Body of pancreas (tissue), 4 donors: ENCODE data around the gene ARL2BP. TPM values are rescaled to one million over a fixed set of nuclear protein-coding genes. Genes with fewer than 3 reads are reported as not detected.

ENCODE experiments used
- ATAC-seq: fragments of 150-250 bp; one replicate; pipeline ENCODE4 v1.9.1; 2016
- DNase-seq, 4 donors: peaks; one replicate each; pipeline ENCODE4 v3.0.0-alpha.2; 2019
- H3K27ac ChIP-seq, 4 donors: fragments of 200-600 bp; sonication (generic); 1 replicate in 3 of 4; 2 replicates in 1 of 4; pipeline versions ENCODE4 v1.5.1 to v1.6.1; 2016 to 2019; ENCODE audit warnings: mild to moderate bottlenecking in 1 of 4, mixed read lengths in 1 of 4, moderate library complexity in 1 of 4
- H3K27me3 ChIP-seq, 2 donors: fragments of 200-600 bp; sonication (generic); one replicate each; pipeline ENCODE4 v1.6.0; 2016; ENCODE audit warnings: mild to moderate bottlenecking in 1 of 2
- H3K36me3 ChIP-seq, 2 donors: fragments of 200-600 bp; sonication (generic); replicated peaks in 1 of 2; 2 replicates each; pipeline ENCODE4 v1.5.1; 2016; ENCODE audit warnings: low read depth in 2 of 2; ENCODE audit not compliant: insufficient read depth in 1 of 2
- H3K4me1 ChIP-seq: fragments of 200-600 bp; sonication (generic); one replicate; pipeline ENCODE4 v1.6.0; 2016
- H3K4me3 ChIP-seq, 2 donors: fragments of 200-600 bp; sonication (generic); 1 replicate in 1 of 2; 2 replicates in 1 of 2; pipeline ENCODE4 v1.5.1; 2016 to 2019
- H3K9me3 ChIP-seq, 3 donors: fragments of 200-600 bp; sonication (generic); 1 replicate in 2 of 3; 2 replicates in 1 of 3; pipeline ENCODE4 v1.5.1; 2016
- CTCF ChIP-seq, 7 experiments: fragments of 450-650 bp in 4 of 7; fragments of 200-600 bp in 3 of 7; sonication (generic) in 3 of 7; IDR thresholded peaks; one replicate each; pipeline ENCODE4 v1.5.1; 2016 to 2019; ENCODE audit warnings: antibody characterized with exemption in 7 of 7
- POLR2A ChIP-seq, 3 donors: fragments of 450-650 bp; IDR thresholded peaks; one replicate each; pipeline ENCODE4 v1.6.1; 2016; ENCODE audit warnings: antibody characterized with exemption in 3 of 3, mild to moderate bottlenecking in 2 of 3
- WGBS, 2 donors: methylation state at CpG; one replicate each; pipeline ENCODE4 v1.1.5; 2017; 5-methylcytosine and 5-hydroxymethylcytosine counted together
- intact Hi-C: fragments of 100-400 bp; cut with DNase I; formaldehyde crosslinking; loops from one replicate; pipeline ENCODE4 v1.15.1; 2023
- total RNA-seq, 2 donors: library from RNA; depleted of rRNA; stranded (reverse); fragments of >200 nt; gene quantifications; one replicate each; pipeline ENCODE4 v1.1.0, GENCODE V29; 2016

The ARL2BP gene
- total RNA-seq, 2 donors from 2014 or later: 15.8 to 21.5 TPM

GRCh38 chr16:57278494-57278893 is 33.4 kb downstream of the ARL2BP start:
- Histone ChIP-seq H3K36me3 (no peaks in the 10 kb centered on the region), H3K4me3 (no peak overlapping the region), H3K9me3 (no peaks in the 10 kb centered on the region), H3K4me1 (peaks cover 79% of the 10 kb centered on the region), H3K27ac (peak overlapping the region in 1 of 4 donors; percentile 66), H3K27me3 (no peaks in the 10 kb centered on the region)
- intact Hi-C loops: no loop called here
- no peak for TF ChIP-seq POLR2A (IDR thresholded peaks at IDR 0.05)
- no peak for TF ChIP-seq CTCF (IDR thresholded peaks at IDR 0.05)
- no peak for DNase-seq
- WGBS, 2 donors: 51 to 80% methylated on average over 4 of the region's 4 CpGs
- ATAC-seq: no peak

DNA sequence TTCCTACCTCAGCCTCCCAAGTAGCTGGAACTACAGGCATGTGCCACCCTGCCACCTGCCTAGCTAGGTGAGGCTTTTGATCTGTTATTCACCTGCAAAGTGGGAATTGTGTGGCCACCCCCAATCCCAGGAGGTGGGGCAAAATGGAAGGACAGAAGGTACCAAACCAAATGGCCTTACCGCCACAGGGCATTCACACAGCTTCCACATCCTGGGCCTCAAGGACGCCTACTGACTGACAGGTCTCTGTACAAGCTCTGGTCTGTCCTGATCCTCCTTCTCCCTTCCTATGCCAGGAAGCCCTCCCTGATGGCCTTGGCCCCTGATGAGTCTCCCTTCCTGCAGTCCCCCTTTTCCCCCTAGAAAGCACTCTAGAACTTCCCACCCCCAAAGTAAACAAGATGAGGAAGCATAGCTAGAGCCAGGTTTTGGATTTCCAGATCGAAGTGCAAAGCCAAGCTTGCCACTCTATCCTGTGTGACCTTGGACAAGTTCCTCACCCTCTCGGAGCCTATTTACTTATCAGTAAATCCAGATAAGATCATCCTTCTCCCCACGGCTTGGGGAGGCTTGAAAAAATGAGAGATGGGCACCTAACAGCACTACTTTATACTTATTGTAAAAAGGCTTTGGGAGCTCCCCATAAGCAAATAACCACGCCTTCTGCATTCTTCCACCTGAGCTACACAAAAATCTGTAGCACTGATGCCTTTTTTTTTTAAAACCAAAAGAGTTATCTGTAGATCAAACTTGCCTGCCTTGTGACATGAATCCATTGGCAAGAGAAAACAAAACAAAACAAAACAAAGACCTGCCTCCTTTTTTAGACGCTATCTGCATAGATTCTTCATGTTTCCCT is 35.0 kb downstream of the ARL2BP start:
- ATAC-seq (no peak), DNase-seq (peak in 2 of 4 donors; percentile 57)
- TF ChIP-seq CTCF (IDR thresholded peaks at IDR 0.05): no peak
- no peak for TF ChIP-seq POLR2A (IDR thresholded peaks at IDR 0.05)
- H3K4me3 ChIP-seq: no peak overlapping the region
- WGBS, 2 donors: 30 to 33% methylated on average over 7 of the region's 7 CpGs
- H3K27me3 ChIP-seq: no peaks in the 10 kb centered on the region
- H3K9me3 ChIP-seq: no peaks in the 10 kb centered on the region
- peak overlapping the region in 3 of 4 donors; percentile 28 to 66 (median 56) for H3K27ac ChIP-seq
- intact Hi-C loops: no loop called here
- H3K36me3 ChIP-seq: no peaks in the 10 kb centered on the region
- H3K4me1 ChIP-seq: peaks cover 76% of the 10 kb centered on the region

DNA sequence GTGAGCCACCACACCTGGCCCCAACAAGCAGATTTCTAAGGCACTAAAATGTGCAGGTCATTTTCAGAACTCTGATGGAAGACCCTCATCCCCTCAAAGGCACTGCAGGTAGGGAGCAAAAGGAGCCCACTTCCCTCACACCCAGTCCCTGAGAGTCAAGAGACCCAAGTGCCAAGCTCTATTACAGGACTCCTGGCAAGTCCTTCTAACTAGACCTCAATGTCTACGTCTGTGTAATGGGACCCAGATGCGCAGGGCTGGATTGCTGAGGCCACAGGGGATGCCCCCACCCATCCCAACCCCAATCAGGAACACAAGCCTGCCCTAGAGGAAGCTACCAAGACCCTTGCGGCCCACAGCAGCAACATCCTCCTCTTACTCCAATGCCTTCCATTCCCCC is 36.7 kb downstream of the ARL2BP start:
- TF ChIP-seq CTCF (IDR thresholded peaks at IDR 0.05) (no peak), POLR2A (IDR thresholded peaks at IDR 0.05) (no peak)
- no peaks in the 10 kb centered on the region for H3K9me3 ChIP-seq
- H3K36me3 ChIP-seq: no peaks in the 10 kb centered on the region
- intact Hi-C loops: no loop called here
- DNase-seq (no peak), ATAC-seq (no peak)
- H3K27ac ChIP-seq: peak overlapping the region in 3 of 4 donors; percentile 33 to 84 (median 83)
- H3K4me3 ChIP-seq: no peak overlapping the region
- H3K27me3 ChIP-seq: no peaks in the 10 kb centered on the region
- 96 to 100% methylated on average over 3 of the region's 3 CpGs for WGBS, 2 donors
- peaks cover 65% of the 10 kb centered on the region for H3K4me1 ChIP-seq

DNA sequence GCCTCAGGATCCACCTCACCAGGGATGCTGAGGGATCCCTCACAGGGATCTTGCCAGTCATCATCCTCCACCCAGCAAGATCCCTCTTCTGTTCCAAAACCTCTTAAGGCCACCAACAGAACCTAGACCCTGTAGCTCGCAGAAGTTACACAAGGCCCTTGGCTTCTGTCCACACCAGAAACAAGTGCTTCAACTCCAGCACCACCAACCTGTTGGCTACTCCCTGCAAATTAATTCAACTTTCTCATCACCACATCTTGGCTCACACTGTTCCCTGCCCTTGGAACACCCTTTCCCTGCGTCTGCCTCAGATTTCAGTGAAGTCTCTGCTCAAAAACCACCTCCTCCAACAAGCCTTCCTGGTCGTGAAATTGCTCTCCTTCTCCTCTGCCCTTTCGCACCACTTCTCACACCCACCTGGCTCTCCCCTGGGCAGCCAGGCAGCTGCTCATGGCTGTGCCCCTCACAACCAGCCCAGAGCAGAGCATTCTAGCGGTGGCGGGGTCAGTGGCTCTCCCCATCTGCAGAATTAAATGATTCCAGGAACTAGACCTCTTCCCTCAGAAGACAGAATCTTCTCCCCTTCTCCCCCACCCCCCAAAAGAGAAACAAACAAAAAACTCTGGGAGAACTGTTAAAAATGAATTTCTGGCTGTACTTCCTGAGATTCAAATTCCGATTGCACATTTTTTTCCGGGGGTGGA is 37.6 kb downstream of the ARL2BP start:
- no peak overlapping the region for H3K4me3 ChIP-seq
- peak overlapping the region in 3 of 4 donors; percentile 81 to 84 (median 83) for H3K27ac ChIP-seq
- H3K36me3 ChIP-seq: no peaks in the 10 kb centered on the region
- DNase-seq (peak in 3 of 4 donors; percentile 41 to 58 (median 53)), ATAC-seq (no peak)
- TF ChIP-seq CTCF (IDR thresholded peaks at IDR 0.05) (no peak), POLR2A (IDR thresholded peaks at IDR 0.05) (no peak)
- no peaks in the 10 kb centered on the region for H3K9me3 ChIP-seq
- H3K27me3 ChIP-seq: no peaks in the 10 kb centered on the region
- peaks cover 58% of the 10 kb centered on the region for H3K4me1 ChIP-seq
- intact Hi-C loops: no loop called here
- 39 to 40% methylated on average over 8 of the region's 8 CpGs for WGBS, 2 donors
